H9 (cell line): Measurements from ENCODE around the gene FRK. TPM values are rescaled to one million over a fixed set of nuclear protein-coding genes. Genes with fewer than 3 reads are reported as not detected.

Experiments used
- DNase-seq: peaks from one replicate; pipeline ENCODE4 v3.0.0-alpha.2; 2017
- H2AFZ ChIP-seq: one replicate; pipeline ENCODE4 v1.6.1; 2013; ENCODE audit warnings: mild to moderate bottlenecking, low read length, control low read depth, moderate library complexity
- H2AK5ac ChIP-seq: 2 replicates; pipeline ENCODE4 v1.6.1; 2013; ENCODE audit warnings: low read length, control low read depth, mixed read lengths; ENCODE audit not compliant: insufficient read length
- H2BK120ac ChIP-seq: one replicate; pipeline ENCODE4 v1.6.1; 2013; ENCODE audit warnings: low read depth, mild to moderate bottlenecking, low read length, control low read depth, inconsistent platforms; ENCODE audit not compliant: poor library complexity, severe bottlenecking
- H2BK12ac ChIP-seq: 2 replicates; pipeline ENCODE4 v1.6.1; 2013; ENCODE audit warnings: low read length, control low read depth, mixed read lengths, low read depth; ENCODE audit not compliant: insufficient read length
- H2BK15ac ChIP-seq: 2 replicates; pipeline ENCODE4 v1.6.1; 2013; ENCODE audit warnings: low read depth, low read length, control low read depth
- H2BK20ac ChIP-seq: one replicate; pipeline ENCODE4 v1.6.1; 2013; ENCODE audit warnings: low read depth, mild to moderate bottlenecking, low read length, control low read depth, inconsistent platforms; ENCODE audit not compliant: poor library complexity, severe bottlenecking
- H2BK5ac ChIP-seq: 2 replicates; pipeline ENCODE4 v1.6.1; 2013; ENCODE audit warnings: low read length, control low read depth, mixed read lengths; ENCODE audit not compliant: insufficient read length
- H3K14ac ChIP-seq: 2 replicates; pipeline ENCODE4 v1.6.1; 2013; ENCODE audit warnings: low read length, control low read depth; ENCODE audit not compliant: insufficient read depth
- H3K18ac ChIP-seq: 2 replicates; pipeline ENCODE4 v1.6.1; 2013; ENCODE audit warnings: low read depth, mild to moderate bottlenecking, mixed read lengths, low read length, control low read depth; ENCODE audit not compliant: insufficient read length
- H3K23ac ChIP-seq: 2 replicates; pipeline ENCODE4 v1.6.1; 2013; ENCODE audit warnings: low read length, control low read depth, mixed read lengths, low read depth; ENCODE audit not compliant: insufficient read length
- H3K23me2 ChIP-seq: 2 replicates; pipeline ENCODE4 v1.6.1; 2013; ENCODE audit warnings: low read depth, mild to moderate bottlenecking, mixed read lengths, low read length, control low read depth; ENCODE audit not compliant: insufficient read length, poor library complexity, severe bottlenecking
- H3K27ac ChIP-seq: 2 replicates; pipeline ENCODE4 v1.5.1; 2013; ENCODE audit warnings: low read length, control low read depth, mixed read lengths, low read depth; ENCODE audit not compliant: insufficient read length
- H3K27me3 ChIP-seq: 2 replicates; pipeline ENCODE4 v1.6.1; 2013; ENCODE audit warnings: low read length, control low read depth, inconsistent platforms; ENCODE audit not compliant: insufficient read depth
- H3K4ac ChIP-seq: 2 replicates; pipeline ENCODE4 v1.6.1; 2013; ENCODE audit warnings: low read depth, mild to moderate bottlenecking, control low read depth, inconsistent platforms, low read length, moderate library complexity
- H3K4me1 ChIP-seq: 2 replicates; pipeline ENCODE4 v1.6.1; 2013; ENCODE audit warnings: low read length, control low read depth, inconsistent platforms; ENCODE audit not compliant: insufficient read depth
- H3K4me2 ChIP-seq: 2 replicates; pipeline ENCODE4 v1.6.1; 2013; ENCODE audit warnings: low read length, control low read depth, mixed read lengths; ENCODE audit not compliant: insufficient read length, insufficient read depth
- H3K56ac ChIP-seq: 2 replicates; pipeline ENCODE4 v1.6.1; 2013; ENCODE audit warnings: low read depth, mild to moderate bottlenecking, mixed read lengths, low read length, control low read depth; ENCODE audit not compliant: insufficient read length
- H3K79me1 ChIP-seq: 2 replicates; pipeline ENCODE4 v1.6.1; 2013; ENCODE audit warnings: low read depth, mild to moderate bottlenecking, moderate library complexity, low read length, control low read depth, inconsistent platforms; ENCODE audit not compliant: insufficient read depth, poor library complexity, severe bottlenecking
- H3K79me2 ChIP-seq: 2 replicates; pipeline ENCODE4 v1.6.1; 2013; ENCODE audit warnings: low read length, control low read depth, inconsistent platforms; ENCODE audit not compliant: insufficient read depth
- H3K9ac ChIP-seq: 2 replicates; pipeline ENCODE4 v1.6.1; 2013; ENCODE audit warnings: low read length, control low read depth, mixed read lengths; ENCODE audit not compliant: insufficient read length; ENCODE audit errors: extremely low read depth
- H3K9me3 ChIP-seq: one replicate; pipeline ENCODE4 v1.6.1; 2013; ENCODE audit warnings: low read depth, low read length, inconsistent platforms; ENCODE audit not compliant: control insufficient read depth
- H3T11ph ChIP-seq: one replicate; pipeline ENCODE4 v1.6.1; 2013; ENCODE audit warnings: mild to moderate bottlenecking, low read length, control low read depth, inconsistent platforms
- H4K20me1 ChIP-seq: one replicate; pipeline ENCODE4 v1.6.1; 2013; ENCODE audit not compliant: control insufficient read depth, insufficient read length, insufficient read depth
- H4K5ac ChIP-seq: 2 replicates; pipeline ENCODE4 v1.6.1; 2013; ENCODE audit warnings: low read depth, mild to moderate bottlenecking, mixed read lengths, low read length, control low read depth; ENCODE audit not compliant: insufficient read length
- H4K8ac ChIP-seq: replicated peaks from 2 replicates; pipeline ENCODE4 v1.6.1; 2013; ENCODE audit warnings: low read length, control low read depth, mixed read lengths, low read depth; ENCODE audit not compliant: insufficient read length
- H4K91ac ChIP-seq: 2 replicates; pipeline ENCODE4 v1.6.1; 2013; ENCODE audit warnings: low read depth, mild to moderate bottlenecking, moderate library complexity, mixed read lengths, low read length, control low read depth; ENCODE audit not compliant: insufficient read length
- H3K27ac Mint-ChIP-seq, 3 experiments: 2 replicates in 2 of 3; 3 replicates in 1 of 3; pipeline ENCODE4 v1.8.0; 2020 to 2021; ENCODE audit warnings: mixed read lengths in 3 of 3, mild to moderate bottlenecking in 1 of 3, moderate library complexity in 1 of 3
- H3K27me3 Mint-ChIP-seq: 2 replicates; pipeline ENCODE4 v1.8.0; 2021; ENCODE audit warnings: low read depth, mild to moderate bottlenecking, moderate library complexity, mixed read lengths
- H3K36me3 Mint-ChIP-seq, 3 experiments: 2 replicates in 2 of 3; 3 replicates in 1 of 3; pipeline ENCODE4 v1.8.0; 2020 to 2021; ENCODE audit warnings: low read depth in 3 of 3, mixed read lengths in 3 of 3; ENCODE audit not compliant: insufficient read depth in 1 of 3
- H3K4me1 Mint-ChIP-seq, 2 experiments: 2 replicates each; pipeline ENCODE4 v1.8.0; 2020; ENCODE audit warnings: mixed read lengths in 2 of 2
- H3K4me3 Mint-ChIP-seq, 2 experiments: 2 replicates in 1 of 2; 3 replicates in 1 of 2; pipeline ENCODE4 v1.8.0; 2020 to 2021; ENCODE audit warnings: mild to moderate bottlenecking in 2 of 2, mixed read lengths in 2 of 2, moderate library complexity in 1 of 2
- H3K9me3 Mint-ChIP-seq, 2 experiments: 2 replicates in 1 of 2; 3 replicates in 1 of 2; pipeline ENCODE4 v1.8.0; 2020; ENCODE audit warnings: mild to moderate bottlenecking in 2 of 2, mixed read lengths in 2 of 2, moderate library complexity in 1 of 2
- CTCF ChIP-seq: fragments of 200-600 bp; sonication (generic); conservative IDR thresholded peaks from 3 replicates; pipeline ENCODE4 v1.8.0; 2021; ENCODE audit warnings: antibody characterized with exemption, mild to moderate bottlenecking
- WGBS: extraction: QIAGEN DNeasy Blood & Tissue Kit; methylation state at CpG from one replicate; pipeline ENCODE4 v1.1.7; 2013; ENCODE audit warnings: missing lambda C conversion rate, low lambda C conversion rate, mixed read lengths; ENCODE audit not compliant: insufficient read length; ENCODE audit errors: extremely low coverage; 5-methylcytosine and 5-hydroxymethylcytosine counted together
- total RNA-seq: library from RNA; stranded (reverse); gene quantifications from 2 replicates; pipeline ENCODE4 v1.2.1, GENCODE V29; 2021

FRK gene
- total RNA-seq, 1 experiment from 2014 or later = 0.15 TPM

DNA sequence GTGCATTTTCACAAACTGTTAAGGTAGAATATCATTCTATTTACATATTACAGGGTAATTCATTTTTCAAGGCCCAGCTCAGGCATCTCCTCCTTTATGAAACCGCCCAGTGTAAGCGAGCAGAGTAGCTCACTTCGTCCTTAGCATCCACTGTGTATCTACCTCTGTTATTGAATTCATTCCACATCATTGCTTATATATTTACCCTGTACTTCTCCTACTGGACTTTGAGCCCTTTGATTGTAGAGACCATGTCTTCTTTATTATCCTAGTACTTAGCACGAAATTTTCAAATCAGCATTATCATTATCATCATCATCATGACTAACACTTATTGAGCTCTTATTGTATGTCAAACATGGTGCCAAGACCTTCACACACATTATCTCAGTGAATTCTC, 76.7 kb downstream of the FRK start:
- Histone ChIP-seq H3K9me3 (no peaks in the 10 kb centered on the region), H2BK20ac (no peak overlapping the region), H2AK5ac (no peak overlapping the region), H3K56ac (no peak overlapping the region), H2BK120ac (no peak overlapping the region), H2BK12ac (no peak overlapping the region), H4K91ac (no peak overlapping the region), H3K23me2 (no peaks in the 10 kb centered on the region), H2BK5ac (no peak overlapping the region), H3K4me2 (no peak overlapping the region), H2BK15ac (no peak overlapping the region), H4K8ac (no peak overlapping the region), H3K4ac (no peak overlapping the region), H3K9ac (no peak overlapping the region), H3K27me3 (no peaks in the 10 kb centered on the region), H3K14ac (no peak overlapping the region), H3K4me1 (no peaks in the 10 kb centered on the region), H4K5ac (no peak overlapping the region), H3K23ac (no peak overlapping the region), H3K18ac (no peak overlapping the region), H3T11ph (no peak overlapping the region), H4K20me1 (no peaks in the 10 kb centered on the region), H3K79me2 (no peaks in the 10 kb centered on the region), H3K27ac (no peak overlapping the region), H2AFZ (no peak overlapping the region), H3K79me1 (no peaks in the 10 kb centered on the region)
- 0 out of 4 replicates have a peak, but pooled peaks cover 0 to 2% of the 10 kb centered on the region in 2 experiments for H3K4me1 Mint-ChIP-seq
- DNase-seq = no peak
- no peaks in the 10 kb centered on the region for H3K36me3 Mint-ChIP-seq
- H3K27ac Mint-ChIP-seq = no peak overlapping the region
- no peaks in the 10 kb centered on the region for H3K9me3 Mint-ChIP-seq
- TF ChIP-seq CTCF = no peak
- H3K27me3 Mint-ChIP-seq = no peaks in the 10 kb centered on the region
- no peak overlapping the region for H3K4me3 Mint-ChIP-seq
- no CpG with 5 or more reads among the region's 4 CpGs for WGBS
